CD1c-positive myeloid dendritic cell (primary cell): Measurements from ENCODE around the gene PTGIR.

Experiments used
- DNase-seq: peaks from one replicate; pipeline ENCODE4 v3.0.0-alpha.2; 2016; ENCODE audit errors: extremely low spot score

Gene PTGIR

DNA sequence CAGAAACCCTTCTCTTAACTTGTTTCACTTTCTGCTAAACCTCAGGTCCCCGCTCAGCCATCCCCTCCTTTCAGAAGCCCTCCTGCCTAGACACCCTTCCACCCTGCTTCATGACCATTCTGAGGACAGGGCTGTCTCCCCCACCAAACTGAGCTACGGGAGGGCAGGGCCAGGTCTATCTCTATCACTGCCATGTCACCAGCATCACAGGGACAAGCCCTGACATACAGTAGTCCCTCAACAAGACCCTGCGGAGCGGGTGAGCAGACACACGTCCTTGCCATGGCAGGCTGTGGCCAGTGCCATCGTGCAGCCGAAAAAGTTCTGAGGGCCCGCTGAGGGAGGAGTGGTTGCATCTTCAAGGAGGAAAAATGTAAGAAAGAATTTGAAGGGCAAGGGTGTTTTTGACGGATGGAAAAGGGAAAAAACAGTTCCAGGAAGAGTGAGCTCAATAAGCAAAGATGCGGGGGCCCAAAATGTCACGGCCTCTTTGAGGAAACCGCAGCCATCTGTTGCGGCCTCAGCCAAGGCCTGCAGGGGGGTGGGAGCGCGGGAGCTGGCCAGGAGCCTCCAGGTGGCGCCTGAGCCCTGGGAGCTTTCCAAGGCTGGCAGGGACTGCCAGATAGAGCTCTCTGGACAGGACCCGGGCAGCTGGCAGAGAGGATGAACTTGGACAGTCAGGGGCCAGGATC lies 8.1 kb downstream of the PTGIR start:
- DNase-seq = peak; percentile 63

DNA sequence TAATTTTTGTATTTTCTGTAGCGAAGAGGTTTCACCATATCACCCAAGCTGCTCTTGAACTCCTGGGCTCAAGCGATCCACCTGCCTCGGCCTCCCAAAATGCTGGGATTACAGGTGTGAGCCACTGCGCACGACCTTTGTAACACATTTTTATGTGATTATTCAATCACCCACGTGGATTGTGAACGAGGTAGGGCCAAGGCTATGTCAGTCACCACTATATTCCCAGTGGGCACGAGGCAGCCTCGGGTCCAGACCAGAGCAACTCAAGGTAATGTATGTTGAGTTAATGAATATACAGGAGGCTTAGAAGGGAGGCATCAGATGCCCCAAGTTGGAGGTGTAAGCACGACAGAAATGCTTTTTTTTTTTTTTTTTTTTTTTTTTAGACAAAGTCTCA lies 8.9 kb downstream of the PTGIR start:
- DNase-seq = no peak

DNA sequence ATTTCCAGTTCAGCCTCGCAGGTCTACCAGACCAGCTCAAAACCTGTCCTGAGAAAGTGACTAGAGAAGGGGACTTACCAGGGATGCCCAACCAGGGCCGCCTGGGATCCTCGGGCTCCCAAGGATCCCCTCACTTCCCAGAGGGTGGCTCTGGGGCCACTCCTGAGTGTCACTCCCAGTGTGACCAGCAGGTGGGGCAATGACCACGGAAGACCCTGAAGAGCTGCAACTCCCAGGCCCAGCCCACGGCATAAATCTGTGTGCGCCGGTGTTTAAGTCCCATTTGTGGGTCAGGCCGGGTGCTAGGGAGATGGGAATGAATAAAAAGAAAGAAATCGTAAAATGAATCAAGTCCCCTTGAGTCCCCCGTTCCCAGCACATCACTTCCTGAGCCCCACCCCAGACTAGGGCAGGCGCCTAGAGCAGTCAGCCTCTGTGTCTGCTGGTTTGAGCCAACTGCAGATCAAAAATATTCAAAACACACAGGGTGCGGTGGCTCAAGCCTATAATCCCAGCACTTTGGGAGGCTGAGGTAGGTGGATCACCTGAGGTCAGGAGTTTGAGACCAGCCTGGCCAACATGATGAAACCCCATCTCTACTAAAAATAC lies 10.7 kb downstream of the PTGIR start:
- peak; percentile 87 for DNase-seq

DNA sequence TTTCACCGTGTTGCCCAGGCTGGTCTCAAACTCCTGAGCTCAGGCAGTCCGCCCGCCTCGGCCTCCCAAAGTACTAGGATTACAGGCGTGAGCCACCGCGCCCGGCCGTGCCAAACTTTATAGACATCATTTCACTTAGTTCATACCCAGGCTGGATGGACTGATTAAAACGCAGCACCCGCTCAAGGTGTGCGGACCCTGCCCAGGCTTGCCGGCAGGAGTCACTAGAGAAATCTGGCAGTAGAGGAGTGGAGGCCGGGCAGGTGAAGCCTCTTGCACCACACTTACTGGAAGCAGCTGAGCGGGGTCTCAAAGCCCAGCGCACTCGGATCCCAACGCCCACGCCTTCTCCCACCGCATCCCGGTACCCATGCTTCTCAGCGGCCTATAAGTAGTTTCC lies 11.4 kb downstream of the PTGIR start:
- no peak for DNase-seq

DNA sequence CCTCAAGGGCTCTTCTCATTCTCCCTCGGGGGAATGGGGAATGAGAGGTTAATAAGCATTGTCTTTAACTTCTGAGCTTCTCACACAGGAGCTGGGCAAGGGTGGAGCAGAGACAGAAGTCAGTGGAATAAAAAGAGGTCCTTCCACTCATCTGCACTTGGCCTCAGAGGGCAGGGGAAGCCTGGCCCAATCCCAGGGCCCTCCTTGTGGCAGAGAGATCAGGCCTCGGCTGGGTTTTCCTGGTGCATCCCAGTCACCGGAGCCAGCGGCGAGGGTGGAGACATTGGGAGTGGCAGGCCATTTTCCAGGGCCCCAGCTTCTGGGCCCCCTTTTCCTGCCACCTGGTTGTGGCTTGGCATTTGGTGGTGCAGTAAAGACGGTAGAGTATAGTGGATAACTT lies 13.1 kb downstream of the PTGIR start:
- no peak for DNase-seq

DNA sequence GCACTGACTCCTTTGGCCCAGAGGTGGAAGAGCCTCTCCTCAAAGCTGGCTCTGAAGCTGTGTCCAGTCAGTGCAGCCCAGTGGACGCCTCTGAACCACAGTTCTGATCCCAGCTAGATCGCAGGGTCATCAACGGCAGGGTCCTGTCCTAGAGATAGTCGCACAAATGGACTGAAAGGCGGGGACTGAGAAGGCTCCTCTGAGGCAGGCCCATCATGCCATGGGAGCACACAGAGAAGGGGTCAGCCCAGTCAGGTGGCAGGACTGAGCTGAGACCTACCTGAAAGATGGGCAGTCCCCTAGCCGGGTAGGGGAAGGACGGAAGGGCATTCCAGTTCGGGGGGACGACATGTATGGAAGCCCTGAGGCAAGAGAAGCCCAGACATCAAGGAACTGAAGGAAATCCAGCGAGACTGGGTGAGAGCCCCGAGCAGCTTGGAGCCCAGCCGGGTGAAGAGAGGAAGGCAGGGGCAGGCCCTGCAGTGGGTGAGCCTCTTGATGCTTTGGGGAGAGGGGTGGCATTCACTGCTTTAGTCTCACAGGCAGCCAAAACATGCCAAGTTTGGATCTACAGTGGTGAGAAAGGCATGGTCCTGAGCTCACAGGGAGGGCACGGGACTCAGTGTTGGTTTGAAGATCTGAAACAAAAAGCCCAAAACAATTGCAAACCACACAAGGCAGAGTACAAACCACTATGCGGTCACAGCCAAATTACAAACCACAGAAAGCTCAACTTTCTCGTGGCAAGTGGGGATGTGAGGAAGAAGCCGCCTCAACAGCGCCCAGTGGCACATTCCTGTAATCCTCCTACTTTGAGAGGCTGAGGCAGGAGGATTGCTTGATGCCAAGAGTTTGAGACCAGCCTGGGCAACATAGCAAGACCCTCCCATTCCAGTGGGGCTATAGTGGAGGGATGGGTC lies 13.8 kb downstream of the PTGIR start:
- DNase-seq = peak; percentile 43

DNA sequence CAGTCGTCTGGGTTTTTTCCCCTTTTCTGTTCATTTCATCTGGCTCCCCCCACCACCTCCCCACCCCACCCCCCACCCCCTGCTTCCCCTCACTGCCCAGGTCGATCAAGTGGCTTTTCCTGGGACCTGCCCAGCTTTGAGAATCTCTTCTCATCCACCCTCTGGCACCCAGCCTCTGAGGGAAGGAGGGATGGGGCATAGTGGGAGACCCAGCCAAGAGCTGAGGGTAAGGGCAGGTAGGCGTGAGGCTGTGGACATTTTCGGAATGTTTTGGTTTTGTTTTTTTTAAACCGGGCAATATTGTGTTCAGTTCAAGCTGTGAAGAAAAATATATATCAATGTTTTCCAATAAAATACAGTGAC lies 14.5 kb downstream of the PTGIR start:
- no peak for DNase-seq

DNA sequence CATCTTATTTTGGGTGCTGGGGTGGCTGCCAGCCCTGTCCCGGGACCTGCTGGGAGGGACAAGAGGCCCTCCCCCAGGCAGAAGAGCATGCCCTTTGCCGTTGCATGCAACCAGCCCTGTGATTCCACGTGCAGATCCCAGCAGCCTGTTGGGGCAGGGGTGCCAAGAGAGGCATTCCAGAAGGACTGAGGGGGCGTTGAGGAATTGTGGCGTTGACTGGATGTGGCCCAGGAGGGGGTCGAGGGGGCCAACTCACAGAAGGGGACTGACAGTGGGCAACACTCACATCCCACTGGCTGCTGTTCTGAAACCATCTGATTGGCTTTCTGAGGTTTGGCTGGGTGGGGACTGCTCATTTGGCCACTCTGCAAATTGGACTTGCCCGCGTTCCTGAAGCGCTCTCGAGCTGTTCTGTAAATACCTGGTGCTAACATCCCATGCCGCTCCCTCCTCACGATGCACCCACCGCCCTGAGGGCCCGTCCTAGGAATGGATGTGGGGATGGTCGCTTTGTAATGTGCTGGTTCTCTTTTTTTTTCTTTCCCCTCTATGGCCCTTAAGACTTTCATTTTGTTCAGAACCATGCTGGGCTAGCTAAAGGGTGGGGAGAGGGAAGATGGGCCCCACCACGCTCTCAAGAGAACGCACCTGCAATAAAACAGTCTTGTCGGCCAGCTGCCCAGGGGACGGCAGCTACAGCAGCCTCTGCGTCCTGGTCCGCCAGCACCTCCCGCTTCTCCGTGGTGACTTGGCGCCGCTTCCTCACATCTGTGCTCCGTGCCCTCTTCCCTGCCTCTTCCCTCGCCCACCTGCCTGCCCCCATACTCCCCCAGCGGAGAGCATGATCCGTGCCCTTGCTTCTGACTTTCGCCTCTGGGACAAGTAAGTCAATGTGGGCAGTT lies 15.1 kb downstream of the PTGIR start:
- DNase-seq = no peak

DNA sequence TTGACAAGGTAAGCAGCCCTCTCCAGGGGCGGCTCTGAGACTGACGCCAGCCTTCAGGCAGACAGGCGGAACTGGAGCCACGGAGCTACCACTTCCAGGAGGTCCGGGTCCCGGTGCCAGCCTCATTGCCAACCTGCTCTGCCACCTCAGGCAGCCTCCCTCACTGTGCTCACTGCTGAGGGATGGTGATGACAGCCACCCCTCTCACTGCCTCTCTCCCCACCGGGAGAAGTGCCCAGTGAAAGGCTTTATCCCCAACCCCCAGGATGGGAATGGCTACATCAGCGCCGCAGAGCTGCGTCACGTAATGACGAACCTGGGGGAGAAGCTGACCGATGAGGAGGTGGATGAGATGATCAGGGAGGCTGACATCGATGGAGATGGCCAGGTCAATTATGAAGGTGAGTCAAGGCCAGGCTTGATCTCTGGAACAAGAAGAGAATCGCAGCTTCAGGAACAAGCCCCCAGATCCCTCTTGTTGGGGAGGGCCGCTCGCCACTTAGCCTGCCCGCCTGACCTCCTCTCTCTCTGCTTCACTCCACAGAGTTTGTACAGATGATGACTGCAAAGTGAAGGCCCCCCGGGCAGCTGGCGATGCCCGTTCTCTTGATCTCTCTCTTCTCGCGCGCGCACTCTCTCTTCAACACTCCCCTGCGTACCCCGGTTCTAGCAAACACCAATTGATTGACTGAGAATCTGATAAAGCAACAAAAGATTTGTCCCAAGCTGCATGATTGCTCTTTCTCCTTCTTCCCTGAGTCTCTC lies 16.1 kb downstream of the PTGIR start:
- DNase-seq = no peak

DNA sequence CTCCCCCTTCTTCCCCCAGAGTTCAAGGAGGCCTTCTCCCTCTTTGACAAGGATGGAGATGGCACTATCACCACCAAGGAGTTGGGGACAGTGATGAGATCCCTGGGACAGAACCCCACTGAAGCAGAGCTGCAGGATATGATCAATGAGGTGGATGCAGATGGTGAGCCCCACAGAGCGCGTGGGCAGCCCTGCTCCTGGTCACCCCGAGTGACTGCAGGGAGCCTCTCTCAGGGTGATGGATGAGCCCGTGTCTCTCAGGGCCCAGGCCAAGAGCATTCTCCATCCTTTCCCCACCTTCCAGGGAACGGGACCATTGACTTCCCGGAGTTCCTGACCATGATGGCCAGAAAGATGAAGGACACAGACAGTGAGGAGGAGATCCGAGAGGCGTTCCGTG lies 16.7 kb downstream of the PTGIR start:
- no peak for DNase-seq

DNA sequence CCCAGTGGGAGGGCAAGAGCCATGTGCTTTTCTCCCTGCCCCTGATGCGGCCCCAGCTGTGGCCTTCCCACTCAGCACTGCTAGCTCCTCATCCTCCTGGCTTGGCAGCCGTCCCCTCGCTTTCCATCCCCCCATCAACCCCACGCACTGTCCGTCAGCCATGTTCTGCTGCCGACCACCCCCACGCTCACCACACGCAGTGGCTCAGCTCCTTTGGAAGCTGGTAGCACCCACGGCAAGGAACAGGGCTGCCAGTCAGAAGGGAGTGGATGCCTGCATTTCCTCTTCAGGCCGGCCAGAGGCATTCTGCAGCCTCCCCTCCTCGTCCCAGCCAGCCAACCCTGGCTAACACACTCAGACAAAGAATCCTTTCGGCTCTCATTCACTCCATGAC lies 17.4 kb downstream of the PTGIR start:
- DNase-seq = no peak

DNA sequence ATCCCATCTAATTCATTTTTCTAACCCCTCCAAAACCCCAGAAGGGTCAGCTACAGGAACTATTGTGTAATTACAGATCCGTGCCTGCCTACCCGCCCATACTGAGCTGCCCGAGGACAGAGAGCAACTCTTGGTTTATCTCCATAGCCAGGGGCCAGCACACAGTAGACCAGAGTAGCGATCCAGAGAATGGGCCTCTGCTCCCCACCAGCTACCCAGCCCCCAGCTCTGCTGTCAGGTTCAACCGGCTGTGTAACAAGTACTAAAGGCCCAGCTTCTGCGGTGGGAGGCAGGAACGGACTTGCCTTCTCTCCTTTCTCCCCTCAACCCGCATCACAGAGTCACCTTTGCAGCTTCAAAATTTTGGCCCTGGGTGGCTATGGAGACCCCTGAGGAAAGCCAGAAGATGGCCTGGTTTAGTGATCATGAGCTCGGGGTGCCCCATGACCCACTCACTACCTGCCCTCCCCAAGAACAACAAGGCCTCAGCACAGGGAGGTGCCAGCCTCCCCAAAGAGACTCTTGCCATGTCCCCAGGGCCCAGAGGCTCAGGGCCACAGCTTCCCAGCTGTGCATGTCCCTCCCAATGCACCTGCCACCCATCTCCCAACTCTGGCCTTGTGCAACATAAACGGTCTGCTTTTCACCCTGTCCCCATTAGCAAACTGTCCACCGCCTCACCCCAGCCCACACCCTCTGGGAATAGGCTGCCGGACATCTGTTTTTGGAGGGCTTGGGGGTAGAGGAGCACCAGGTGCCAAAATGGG lies 18.0 kb downstream of the PTGIR start:
- DNase-seq = no peak

DNA sequence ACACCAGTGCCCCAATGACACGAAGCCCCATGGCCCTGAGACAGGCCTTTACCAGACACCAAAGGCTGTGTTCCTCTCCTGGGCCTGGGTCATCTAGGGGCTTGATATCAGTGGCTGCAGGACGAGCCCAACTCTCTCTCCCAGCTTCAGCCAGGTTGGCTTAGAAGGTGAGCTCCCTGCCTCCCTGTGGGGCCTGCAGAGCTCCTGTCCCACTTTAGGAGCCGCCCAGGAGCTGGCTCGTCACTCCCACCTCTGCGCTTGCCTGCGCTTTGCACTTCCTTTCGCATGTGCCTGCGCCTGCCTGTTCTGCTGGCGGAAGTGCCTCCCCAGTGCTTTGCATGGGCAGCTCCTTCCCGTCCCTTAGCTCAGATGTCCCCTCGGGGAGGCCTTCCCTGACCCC lies 18.9 kb downstream of the PTGIR start:
- DNase-seq = no peak

DNA sequence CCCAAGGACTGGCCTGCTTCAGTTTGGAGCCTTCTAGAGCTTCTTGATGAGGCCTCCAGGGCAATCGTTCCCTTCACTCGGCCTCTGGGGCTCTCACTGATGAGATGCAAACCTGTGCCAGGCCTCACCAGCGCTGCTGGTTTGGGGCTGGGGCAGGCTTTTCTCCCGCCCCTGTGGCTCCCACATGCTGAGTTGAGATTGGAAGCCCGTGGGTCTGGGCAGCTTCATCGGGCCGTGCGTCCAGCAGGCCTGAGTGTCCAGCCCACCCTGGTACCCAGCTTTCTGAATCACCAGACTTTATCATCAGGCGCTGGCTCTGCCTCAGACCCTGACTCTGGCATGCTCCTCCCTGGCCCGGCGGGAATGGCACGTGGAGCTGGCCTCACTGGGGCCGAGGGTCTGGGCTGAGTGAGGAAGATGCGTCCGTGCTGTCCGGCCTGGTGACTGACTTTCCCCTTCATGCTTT lies 19.5 kb downstream of the PTGIR start:
- DNase-seq = no peak

DNA sequence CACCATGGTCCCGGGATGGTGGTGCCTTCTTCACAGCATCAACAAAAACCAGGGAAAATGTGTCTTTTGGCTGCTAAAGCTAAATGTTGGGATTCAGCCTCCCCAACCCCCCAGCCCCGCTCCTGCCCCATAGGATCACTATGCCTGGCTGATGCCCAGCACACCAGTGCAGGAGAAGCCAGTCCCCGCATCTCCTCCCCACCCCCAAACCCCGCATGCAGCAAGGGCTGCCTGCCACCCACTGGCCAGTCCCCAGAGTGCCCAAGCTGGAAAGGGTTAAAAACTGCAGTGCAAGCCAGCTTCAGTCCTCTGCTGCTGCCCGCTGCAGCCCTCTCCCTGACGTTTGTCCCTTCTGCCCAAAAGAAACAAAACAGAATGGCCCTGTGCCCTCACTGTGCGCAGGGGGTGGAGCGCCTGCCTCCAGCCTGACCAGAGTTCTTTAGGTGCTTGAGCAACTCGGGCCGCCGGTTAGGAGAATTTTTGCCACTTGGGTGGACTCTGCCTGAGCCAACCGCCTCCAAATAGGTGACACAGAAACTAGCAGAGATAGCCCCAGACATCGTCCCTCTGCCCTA lies 20.0 kb downstream of the PTGIR start:
- no peak for DNase-seq

DNA sequence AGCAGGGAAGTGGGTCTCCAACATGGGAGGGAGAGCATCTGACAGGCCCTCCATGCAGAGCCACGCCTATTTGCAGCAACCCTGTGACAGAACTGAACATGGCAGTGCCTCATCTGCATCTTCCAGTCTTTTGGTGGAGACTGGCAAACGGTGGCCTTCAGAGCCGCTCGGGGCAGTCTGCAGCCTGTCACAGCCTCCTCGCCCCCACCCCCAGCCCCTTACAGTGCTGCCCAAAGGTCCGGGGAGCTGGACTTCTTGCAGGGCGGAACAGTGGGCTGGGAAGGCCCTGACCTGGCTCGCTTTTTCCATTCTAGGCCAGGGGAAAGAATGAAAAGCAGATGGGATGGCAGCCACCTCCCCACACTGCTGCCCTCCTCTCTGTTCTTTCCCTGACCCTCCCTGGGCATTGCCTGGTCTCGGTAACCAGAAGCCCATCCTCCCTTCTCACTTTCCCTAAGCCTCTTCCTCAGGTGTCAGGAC lies 21.1 kb downstream of the PTGIR start:
- DNase-seq = no peak

DNA sequence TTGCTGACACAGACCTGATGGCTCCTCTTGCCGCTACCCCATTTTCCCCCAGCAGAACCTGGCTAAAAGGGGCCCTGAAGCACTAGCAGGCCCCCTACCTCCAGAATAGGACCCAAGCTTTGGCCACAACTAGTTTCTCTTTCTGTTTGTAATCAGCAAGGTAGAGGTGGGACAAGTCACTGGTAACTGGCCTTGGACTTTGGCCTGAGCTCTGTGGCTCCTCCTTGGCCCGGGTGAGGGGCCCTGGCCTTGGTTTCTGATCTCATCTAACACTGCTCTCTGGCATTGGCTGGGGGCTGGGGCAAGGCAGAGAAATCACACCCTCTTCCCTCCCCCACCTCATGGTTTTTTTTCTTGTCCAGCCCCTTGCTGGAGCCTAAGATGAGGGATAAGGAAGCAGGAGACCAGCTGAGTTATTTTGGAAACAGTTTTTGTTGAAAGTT lies 21.7 kb downstream of the PTGIR start:
- no peak for DNase-seq

DNA sequence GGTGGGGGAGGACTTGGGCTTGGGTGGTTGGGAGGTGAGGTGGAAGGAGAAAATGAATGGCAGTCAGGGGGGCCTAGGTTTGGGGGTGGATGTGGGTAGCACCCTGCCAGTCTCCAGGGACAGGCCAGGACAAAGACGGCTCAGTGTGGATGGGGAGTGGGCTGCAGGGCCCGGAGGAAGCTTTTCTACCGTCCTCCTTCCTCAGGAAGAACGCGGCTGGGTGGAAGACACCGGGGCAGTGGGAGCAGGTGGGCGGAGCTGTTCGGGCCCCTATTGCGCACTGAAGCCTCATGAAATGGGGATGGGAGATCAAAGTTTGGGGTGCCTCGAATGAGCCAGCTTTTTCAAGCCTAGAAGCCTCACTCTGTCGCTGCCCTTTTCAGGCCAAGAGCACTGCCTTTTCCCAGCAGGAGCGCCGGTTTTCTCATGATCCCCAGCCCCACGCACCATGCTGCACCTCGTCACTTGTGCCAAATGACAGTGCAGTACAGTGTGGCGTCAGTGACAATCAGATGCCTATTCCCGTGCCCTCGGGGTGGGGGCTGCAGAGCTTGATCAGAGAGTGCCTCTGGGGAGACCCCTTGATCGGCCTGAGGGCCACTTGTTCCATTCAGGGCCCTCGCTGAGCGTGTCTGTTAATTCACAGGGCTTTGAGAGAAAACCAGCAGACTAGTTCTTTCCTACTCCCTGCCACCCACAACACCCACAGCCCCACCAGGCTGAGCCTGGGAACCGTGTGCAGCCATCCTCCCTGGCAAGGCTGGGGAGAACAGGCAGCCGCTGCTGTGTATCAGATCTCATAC lies 22.3 kb downstream of the PTGIR start:
- no peak for DNase-seq
